ENCODE data around the gene ALG9. TPM values are rescaled to one million over a fixed set of nuclear protein-coding genes. Genes with fewer than 3 reads are reported as not detected.

ALG9 gene, protein sequence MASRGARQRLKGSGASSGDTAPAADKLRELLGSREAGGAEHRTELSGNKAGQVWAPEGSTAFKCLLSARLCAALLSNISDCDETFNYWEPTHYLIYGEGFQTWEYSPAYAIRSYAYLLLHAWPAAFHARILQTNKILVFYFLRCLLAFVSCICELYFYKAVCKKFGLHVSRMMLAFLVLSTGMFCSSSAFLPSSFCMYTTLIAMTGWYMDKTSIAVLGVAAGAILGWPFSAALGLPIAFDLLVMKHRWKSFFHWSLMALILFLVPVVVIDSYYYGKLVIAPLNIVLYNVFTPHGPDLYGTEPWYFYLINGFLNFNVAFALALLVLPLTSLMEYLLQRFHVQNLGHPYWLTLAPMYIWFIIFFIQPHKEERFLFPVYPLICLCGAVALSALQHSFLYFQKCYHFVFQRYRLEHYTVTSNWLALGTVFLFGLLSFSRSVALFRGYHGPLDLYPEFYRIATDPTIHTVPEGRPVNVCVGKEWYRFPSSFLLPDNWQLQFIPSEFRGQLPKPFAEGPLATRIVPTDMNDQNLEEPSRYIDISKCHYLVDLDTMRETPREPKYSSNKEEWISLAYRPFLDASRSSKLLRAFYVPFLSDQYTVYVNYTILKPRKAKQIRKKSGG
- total RNA-seq: 10 to 100 TPM; 38.7 to 40.9 TPM

DNA sequence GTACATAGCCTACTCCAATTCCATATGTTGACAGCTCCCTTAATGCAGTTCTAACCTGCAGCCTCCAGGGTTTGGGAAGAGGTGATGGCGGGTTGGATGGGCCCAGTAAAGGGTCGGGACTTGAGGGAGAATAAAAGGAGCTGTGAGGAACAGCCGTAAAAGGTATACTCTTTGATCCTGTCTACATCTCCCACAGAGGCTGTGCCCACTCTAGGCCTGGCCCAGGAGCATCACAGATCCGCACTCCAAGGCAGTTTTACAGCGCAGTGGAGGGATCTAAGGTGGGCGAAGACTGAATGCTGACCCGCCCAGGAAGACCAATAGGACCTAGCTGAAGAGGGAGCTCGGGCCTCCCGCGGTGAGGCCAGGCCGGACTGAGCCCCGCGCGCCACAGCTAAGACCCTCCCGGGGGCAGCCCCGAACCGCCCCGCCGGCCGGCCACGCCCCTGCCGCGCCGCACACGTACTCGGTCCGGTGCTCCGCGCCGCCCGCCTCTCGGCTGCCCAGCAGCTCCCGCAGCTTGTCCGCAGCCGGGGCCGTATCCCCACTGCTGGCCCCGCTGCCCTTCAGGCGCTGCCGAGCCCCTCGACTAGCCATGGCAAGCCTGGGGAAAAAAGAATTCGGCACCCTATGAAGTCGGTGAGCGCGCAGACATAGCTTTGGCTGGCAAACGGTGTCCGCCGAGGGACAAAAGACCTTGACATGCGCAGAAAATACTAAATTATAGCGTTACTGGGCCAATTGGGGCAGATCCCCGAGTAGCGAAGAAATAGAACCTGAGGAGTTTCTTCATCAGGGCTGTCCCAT lies at the start of gene ALG9:
ALG9 (minus strand) TSS at position 696 of the 807 bp plus-strand sequence; CDS start at position 597, 99 bp downstream.
- POLR2A ChIA-PET: interaction anchor here (0.5 to 2.1 kb wide), 7 partner anchors 14 to 269 kb away, joined by 3 to 14 read pairs (median 5); partner anchors contain the start of gene SIK2
- CTCF ChIA-PET: interaction anchor here (0.6 to 1.3 kb wide), 6 partner anchors 11 to 155 kb away, joined by 3 to 6 read pairs (median 4); partner anchors contain the start of gene DLAT

GRCh38 chr11:111920908-111921307 lies 49.5 kb upstream of the ALG9 start:
- CTCF ChIA-PET: no interaction called here
- POLR2A ChIA-PET: interaction anchor here (0.5 kb wide), 1 partner anchor 11 kb away, joined by 5 read pairs; no protein-coding TSS in a partner anchor

DNA sequence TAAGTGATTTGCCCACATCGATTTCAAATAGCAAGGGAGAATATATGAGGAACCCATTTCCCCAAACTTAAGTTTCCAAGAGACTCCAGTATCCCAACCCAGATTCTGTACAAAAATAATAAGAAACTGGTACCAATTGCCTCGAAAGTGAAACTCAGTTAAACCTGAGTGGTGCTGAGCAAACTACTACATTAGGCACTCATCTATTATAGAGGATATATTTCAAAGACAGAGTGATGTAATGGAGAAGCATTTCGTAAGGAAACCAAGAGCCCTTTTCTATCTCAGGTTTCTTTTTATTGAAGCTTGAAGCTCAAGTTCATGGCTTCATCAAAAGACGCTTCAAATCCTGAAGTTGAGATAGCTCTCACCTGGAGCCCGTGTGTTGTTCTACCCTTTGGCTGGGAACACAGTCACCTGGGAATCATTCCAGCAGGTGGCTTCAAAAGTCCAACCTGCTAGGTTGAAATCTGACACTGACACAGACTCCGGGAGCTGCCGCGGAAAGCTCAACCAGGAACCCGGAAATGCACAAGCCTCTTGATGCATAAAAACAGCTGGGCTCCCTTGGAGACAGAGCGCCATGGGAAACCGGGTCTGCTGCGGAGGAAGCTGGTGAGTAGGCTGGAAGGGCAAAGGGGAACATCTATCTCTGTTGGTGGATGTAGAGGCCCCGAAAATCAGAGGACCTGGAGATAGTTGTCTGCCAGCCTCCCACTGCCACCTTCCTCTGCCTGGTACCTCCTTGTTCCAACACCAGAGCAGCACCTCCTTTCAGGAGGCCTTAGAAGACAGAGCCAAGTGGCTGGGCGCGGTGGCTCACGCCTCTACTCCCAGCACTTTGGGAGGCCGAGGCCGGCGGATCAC lies 47.2 kb upstream of the ALG9 start, which contains the start of gene C11orf52:
C11orf52 (plus strand) TSS at position 524 of the 867 bp plus-strand sequence; CDS start at position 584, 60 bp downstream.
- ChIA-PET POLR2A (no interaction called here), CTCF (no interaction called here)

DNA sequence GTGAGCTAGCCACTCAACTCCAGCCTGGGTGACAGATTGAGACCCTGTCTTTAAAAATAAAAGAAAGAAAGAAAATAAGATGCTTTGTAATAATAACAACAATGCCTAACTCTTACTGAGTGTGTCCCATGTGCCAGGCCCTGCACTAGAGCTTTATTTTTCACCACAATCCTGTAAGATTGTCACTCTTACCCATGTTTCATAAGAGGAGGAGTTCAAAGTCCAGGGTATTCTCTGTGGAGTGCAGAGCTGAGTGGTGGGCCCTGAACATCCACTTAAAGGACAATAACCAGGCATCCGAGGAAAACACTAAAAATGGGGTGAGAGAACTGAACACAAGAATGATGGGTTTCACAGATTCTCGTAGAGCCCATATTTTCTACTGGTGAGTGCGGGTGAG lies 46.4 kb upstream of the ALG9 start:
- CTCF ChIA-PET: no interaction called here

DNA sequence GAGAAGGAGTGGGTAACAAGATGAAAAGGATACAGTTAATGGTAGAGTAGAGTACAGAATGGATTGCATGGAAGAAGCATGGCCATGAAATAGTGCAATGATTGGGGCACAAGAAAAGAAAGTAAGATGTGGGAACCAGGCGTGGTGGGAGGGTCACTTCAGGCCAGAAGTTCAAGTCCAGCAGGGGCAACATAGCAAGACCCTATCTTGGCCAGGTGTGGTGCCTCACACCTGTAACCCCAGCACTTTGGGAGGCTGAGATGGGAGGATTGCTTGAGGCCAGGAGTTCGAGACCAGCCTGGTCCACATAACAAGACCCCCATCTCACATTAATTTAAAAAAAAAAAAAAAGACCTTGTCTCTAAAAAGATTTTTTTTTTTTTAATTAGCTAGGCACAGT lies 45.9 kb upstream of the ALG9 start:
- ChIA-PET POLR2A (interaction anchor here (0.6 kb wide), 1 partner anchor 46 kb away, joined by 6 read pairs; no protein-coding TSS in a partner anchor), CTCF (no interaction called here)

More for the DNA sequence above, 46.4 kb upstream of the ALG9 start:
- POLR2A ChIA-PET: interaction anchor here (0.6 kb wide), 1 partner anchor 46 kb away, joined by 6 read pairs; no protein-coding TSS in a partner anchor

DNA sequence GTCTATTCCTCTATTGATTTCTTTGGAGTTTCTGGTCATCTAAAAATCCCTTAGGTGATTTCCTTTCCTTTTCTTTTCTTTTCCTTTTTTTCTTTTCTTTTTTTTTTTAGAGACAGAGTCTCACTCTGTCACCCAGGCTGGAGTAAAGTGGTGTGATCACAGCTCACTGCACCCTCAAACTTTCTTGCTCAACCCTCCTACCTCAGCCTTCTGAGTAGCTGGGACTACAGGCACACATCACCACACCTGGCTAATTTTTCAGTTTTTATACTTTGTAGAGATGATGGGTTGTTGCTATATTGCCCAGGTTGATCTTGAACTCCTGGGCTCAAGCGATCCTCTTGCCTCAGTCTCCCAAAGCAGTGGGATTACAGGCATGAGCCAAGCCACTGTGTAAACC lies 45.4 kb upstream of the ALG9 start:
- ChIA-PET CTCF (no interaction called here), POLR2A (no interaction called here)

- ChIA-PET POLR2A (interaction anchor here (0.7 kb wide), 1 partner anchor 13 kb away, joined by 3 read pairs; no protein-coding TSS in a partner anchor), CTCF (interaction anchor here (0.5 to 0.7 kb wide), 2 partner anchors 15 to 18 kb away, joined by 3 to 7 read pairs; no protein-coding TSS in a partner anchor)
Observed at GRCh38 chr11:111913997-111914396, 42.6 kb upstream of the ALG9 start.

DNA sequence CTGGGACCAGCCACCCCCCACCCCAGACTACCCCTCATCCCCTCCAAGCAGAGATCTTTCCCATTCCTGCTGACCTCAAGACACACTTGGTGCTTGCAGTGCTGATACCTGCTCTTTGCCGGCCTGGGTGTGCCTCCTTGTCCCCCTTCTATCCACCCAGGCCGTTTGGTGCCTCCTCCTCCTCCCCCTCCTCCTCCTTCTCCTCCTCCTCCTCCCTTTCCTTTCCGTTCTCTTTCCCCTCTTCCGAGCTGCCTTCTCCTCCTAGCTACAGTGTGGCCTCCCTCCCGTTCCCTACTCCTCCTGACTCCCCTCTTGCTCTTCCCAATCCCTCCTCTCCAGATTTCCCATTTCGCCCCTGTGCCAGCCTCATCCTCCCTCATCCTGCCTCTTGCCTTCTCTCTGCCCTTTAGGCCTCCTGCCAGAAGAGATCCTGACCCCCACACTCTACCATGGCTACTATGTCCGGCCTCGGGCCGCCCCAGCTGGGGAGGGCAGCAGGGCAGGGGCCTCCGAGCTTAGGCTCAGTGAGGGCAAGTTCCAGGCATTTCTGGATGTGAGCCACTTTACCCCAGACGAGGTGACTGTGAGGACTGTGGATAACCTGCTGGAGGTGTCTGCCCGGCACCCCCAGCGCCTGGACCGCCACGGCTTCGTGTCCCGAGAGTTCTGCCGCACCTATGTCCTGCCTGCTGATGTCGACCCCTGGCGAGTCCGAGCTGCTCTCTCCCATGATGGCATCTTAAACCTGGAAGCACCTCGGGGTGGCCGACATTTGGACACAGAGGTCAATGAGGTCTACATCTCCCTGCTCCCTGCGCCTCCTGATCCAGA lies 41.9 kb upstream of the ALG9 start:
- POLR2A ChIA-PET: interaction anchor here (0.7 kb wide), 1 partner anchor 13 kb away, joined by 3 read pairs; no protein-coding TSS in a partner anchor
- CTCF ChIA-PET: interaction anchor here (0.6 kb wide), 1 partner anchor 33 kb away, joined by 3 read pairs; no protein-coding TSS in a partner anchor

DNA sequence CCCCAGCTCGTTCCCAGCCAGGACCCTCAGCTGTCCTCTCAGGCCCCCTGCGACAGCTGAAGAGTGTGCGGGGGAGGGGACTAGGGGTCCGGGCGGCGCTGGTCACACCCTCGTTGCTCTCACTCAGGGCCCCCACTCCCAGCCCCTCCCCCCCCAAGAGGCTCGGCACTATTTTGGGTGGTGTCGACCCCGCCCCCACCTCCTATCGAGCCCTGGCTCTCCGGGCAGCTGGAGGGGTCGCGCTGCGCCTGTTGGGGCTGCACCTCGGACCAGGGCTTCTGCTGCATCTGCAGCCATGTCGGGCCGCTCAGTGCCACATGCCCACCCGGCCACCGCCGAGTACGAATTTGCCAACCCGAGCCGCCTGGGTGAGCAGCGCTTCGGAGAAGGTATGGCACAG lies 41.2 kb upstream of the ALG9 start, which contains the start of gene HSPB2:
HSPB2 (plus strand) TSS at position 200 of the 400 bp plus-strand sequence; CDS start at position 296, 96 bp downstream.
- ChIA-PET CTCF (no interaction called here), POLR2A (no interaction called here)

- ChIA-PET CTCF (no interaction called here), POLR2A (no interaction called here)
Observed at GRCh38 chr11:111911563-111912401, 40.4 kb upstream of the ALG9 start, which contains the start of gene CRYAB. Gene CRYAB (minus strand): TSS chr11:111911770. CDS start chr11:111911724, 46 bp downstream.

DNA sequence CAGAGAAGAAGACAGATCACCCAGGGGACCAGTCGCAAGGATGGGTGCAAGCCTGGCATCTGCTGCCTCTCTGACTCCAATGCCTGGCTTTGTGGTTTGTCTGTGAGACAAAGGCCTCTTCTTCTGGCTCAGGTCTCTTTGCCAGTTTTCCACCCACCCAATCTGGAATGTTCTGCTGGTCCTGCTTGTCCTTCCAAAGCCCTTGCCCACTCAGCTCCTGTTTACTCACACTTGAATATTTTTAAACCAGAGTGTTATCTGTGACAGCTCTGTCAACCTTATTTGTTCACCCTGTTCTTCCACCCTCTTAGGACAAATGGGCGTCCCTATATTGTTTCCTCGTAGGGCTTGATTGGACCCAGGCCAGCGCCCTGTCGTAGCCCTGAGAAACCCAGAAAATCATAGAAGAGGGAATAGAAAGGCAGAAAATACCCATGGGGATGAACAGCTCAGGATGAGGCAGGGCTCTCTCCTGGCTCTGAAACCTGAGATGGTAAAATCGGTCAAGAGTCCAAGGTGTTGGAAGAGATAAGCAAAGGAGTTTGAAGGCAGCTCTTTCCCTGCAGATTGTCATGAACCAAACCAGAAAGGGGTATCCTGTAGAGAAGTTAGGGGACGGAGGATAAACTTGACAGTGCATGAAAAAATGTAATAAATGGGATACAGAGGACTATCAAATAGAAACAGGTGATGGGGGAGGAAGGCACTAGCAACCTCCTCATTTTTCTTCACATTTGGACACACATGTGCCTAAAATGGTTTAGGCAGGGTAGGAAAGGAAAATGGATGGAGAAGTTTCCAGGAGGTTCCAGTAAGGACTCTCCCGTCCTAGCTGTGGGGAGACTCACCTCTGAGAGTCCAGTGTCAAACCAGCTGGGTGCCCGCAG lies 39.5 kb upstream of the ALG9 start:
- ChIA-PET CTCF (no interaction called here), POLR2A (no interaction called here)

DNA sequence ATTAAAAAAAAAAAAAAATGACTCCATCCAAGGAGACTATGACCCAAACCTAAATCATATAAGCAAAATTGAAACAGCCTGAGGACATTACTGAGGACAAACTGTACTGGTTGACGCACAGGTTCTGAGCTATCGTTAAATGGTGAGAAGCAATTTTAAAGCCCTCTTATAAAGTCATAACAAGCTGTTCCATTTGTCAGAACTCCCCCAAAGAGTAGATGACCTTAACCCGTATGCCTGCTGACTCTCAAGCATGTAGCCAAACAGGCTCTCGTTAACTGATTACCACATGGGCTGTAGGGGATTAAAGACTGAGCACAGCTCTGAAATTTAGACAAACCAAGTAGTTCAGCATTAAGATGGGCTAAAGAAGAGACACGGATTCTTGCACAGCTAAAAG lies 38.0 kb upstream of the ALG9 start:
- ChIA-PET POLR2A (no interaction called here), CTCF (interaction anchor here (0.7 kb wide), 1 partner anchor 73 kb away, joined by 3 read pairs; no protein-coding TSS in a partner anchor)

DNA sequence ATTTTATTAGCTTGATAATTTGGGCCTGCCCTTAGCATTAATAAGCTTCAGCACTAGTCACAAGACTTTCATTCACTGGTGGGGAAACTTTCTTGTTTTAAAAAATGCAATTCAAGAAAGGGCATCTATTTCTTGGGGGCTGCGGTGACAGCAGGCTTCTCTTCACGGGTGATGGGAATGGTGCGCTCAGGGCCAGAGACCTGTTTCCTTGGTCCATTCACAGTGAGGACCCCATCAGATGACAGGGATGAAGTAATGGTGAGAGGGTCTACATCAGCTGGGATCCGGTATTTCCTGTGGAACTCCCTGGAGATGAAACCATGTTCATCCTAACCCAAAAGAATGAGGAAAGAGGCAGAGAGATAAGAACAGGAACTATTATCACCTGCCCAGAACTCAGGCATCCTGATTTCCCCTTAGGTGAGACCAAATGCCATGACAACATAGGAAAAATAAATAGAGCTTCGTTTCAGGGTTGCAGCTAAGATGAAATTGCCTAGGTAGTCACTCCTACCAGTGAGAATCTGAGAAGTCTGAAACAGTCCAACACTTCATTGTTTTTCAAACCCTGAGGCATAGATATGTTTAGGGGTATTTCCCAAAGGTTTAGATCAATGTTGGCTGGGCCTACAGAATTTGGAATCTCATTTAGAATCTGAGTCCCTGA lies 37.4 kb upstream of the ALG9 start:
- ChIA-PET POLR2A (no interaction called here), CTCF (interaction anchor here (1.3 kb wide), 1 partner anchor 23 kb away, joined by 3 read pairs; no protein-coding TSS in a partner anchor)

DNA sequence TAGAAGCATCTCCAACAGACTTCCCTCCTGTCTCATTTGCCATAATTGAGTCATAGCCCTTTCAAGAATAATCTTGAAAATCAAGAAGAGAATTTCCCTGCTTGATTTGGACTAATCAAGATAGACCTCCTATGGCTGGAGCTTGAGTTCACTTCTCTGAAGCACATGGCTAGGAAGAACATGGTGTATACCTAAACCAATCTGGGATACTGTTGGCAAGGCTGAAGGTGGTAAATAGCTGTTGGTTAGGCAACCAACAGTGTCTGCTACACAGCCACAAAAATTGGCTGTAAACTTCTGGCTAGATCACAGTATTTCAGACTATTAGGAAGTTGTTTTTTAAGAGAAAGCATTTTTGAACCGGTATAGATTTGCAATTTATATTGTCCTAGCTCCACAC lies 35.3 kb upstream of the ALG9 start:
- POLR2A ChIA-PET: no interaction called here

DNA sequence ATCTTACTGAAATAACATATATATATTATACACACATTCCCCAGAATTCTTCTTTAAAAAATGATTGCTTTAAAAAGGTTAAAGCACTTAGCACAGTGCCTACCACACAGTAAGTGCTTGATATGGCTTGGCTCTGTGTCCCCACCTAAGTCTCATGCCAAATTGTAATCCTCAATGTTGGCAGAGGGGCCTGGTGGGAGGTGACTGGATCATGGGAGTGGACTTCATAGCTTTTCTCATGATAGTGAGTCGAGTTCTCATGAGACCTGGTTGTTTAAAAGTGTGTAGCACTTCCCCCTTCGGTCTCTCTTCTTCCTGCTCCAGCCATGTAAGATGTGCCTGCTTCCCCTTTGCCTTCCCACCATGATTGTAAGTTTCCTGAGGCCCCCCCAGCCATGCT lies 34.0 kb upstream of the ALG9 start:
- POLR2A ChIA-PET: no interaction called here
- CTCF ChIA-PET: no interaction called here

More for the DNA sequence above, 35.3 kb upstream of the ALG9 start:
- CTCF ChIA-PET: no interaction called here

Data from activated CD8-positive, alpha-beta memory T cell treated with anti-CD3 and anti-CD28 coated beads for 36 hours (primary cell).